GM19023 (cell line): ENCODE data around the gene CEP295NL.
"Not testable (repeated sequence)": the region's sequence is repeated elsewhere in the genome, so short reads cannot be mapped to it uniquely, and the experiment has no call there.

Experiments
- ATAC-seq: cut with Tn5 transposase; IDR thresholded peaks from one replicate; pipeline ENCODE4 v1.9.1; 2021; ENCODE audit warnings: mild to moderate bottlenecking, moderate library complexity; ENCODE audit not compliant: unreplicated experiment

Gene CEP295NL

GRCh38 chr17:78929908-78930775 lies 27.1 kb upstream of the CEP295NL start:
- no peak for ATAC-seq

DNA sequence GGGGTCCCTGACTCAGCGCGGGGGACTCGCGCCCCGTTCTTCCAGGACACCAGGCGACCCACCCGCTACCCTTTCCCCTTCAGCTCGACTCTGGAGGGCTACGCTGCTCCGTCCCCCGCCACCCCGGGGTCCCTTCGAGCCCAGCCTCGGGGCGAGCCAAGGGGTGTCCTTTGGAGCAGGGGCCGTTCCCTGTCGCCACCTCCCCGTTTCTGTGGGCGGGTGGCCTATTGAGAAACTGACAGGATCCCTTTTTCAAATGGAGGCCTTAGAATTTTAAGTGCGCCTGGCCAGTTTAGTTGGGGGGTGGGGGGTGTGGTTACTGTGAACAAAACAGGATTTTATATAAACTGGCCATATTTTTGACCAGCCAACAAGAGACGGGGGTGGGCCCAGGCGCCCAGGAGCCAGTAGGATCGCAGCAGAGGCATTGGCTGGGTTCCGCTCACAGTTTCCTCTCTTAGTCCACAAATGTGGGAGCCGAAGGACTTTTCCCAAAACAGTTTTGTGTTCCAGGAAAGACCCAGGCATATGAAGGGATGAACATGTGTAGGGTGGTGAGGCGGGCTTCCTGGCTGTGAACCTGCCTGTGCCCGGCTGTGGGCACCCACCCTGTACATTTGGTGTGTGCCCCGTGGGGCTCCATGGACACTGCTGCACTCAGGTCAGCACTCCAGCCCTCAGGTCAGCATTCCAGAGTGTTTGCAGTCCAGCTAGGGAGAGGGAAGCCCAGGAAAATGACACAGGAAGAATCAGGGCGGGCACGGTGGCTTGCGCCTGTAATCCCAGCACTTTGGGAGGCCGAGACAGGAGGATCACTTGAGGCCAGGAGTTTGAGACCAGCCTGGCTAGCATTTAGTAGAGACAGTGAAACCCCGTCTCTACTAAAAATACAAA lies 22.9 kb upstream of the CEP295NL start:
- ATAC-seq: no peak

GRCh38 chr17:78925234-78925633 lies 22.2 kb upstream of the CEP295NL start, which contains the start of gene TIMP2:
Gene TIMP2 (minus strand): TSS chr17:78925387. CDS start chr17:78925088, 299 bp downstream.
- no peak for ATAC-seq

DNA sequence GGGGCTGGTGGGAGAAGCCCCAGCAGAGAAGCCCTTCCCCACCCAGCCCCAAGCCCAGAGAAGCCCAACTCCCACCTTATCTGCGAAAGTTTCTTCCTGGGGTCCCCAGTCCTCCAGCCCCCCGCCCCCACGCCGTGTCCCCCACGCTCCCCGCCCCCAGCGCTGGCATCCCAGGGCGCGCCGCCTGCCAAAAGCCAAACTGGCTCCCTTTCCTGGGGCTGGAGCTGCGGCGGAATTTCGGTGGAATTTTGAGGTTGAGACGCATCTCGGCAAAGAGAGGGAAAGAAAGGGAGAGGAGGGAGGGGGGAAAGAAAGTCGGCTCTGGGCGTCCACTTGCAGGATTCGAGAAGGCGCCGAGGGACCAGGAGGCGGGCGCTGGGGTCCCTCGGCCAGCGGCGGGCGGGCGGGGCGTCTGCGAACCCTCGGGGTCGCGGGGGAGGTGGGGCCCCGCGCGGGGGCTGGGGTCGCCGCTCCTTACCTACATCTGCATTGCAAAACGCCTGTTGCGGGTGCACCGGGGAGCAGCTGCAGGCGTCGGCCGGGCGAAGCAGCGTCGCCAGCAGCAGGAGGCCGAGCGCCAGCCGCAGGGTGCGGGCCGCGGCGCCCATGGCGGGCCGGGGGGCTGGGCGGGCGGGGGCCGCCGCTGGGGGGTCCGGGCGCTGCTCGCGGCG lies 21.6 kb upstream of the CEP295NL start:
- no peak for ATAC-seq

DNA sequence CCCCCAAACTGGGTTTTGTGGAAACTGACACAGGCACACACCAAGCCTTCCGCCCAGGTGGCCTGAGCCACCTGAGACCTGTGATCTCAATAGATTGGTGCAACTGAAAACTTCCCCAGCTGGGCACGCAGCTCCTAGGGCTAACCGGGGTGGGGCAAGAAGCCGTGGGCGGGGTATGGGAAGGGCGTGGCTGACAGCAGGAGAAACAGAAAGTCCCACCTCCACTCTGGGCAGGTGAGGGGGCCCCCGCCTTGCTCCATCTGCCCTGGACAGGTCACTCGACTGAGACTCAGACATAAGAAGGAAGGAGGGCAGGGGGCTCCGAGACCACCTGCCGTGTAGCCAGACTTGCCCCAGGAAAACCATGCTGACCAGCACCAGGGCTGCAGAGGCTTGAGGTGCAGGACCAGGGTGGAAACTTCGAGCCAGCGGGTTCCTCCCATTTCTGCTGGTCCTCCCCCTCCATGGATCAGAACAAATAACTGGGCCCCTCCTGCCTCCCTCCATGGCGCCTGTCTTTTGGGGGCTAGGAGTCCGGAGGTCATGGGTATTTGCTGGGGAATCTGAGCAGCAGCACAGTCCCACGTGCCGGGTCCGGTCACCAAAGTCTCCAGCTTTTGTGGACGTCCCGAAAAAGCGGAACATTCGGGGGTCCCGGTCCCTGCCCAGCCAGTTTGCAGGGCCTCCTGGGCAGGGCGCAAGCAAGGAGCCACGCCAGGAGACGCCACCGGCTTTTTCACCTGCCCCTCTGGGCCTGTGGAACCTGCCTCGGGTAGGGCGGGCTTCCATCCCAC lies 20.9 kb upstream of the CEP295NL start:
- ATAC-seq: no peak

- no peak for ATAC-seq
Measured at GRCh38 chr17:78922816-78923498, 20.0 kb upstream of the CEP295NL start.

- no peak for ATAC-seq
Measured at GRCh38 chr17:78921437-78921971, 18.5 kb upstream of the CEP295NL start.

DNA sequence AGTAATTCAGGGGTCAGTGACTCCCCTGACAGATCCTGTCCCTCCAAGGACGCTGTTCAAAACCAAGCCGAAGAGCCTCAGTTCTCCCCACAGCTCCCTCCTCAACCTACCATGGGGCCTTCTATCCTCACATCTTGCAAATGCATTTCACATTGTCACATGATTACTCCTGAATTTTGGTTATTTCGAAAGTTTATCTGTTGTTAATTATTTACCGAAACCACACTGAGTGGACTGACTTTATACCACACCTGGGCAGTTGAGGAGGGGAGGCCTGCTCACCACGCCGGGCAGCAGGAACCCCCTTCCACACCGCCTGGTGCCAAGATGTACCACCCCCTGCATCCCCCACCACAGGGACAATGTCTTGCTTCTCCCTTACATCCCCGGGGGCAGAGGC lies 17.5 kb upstream of the CEP295NL start:
- no peak for ATAC-seq

DNA sequence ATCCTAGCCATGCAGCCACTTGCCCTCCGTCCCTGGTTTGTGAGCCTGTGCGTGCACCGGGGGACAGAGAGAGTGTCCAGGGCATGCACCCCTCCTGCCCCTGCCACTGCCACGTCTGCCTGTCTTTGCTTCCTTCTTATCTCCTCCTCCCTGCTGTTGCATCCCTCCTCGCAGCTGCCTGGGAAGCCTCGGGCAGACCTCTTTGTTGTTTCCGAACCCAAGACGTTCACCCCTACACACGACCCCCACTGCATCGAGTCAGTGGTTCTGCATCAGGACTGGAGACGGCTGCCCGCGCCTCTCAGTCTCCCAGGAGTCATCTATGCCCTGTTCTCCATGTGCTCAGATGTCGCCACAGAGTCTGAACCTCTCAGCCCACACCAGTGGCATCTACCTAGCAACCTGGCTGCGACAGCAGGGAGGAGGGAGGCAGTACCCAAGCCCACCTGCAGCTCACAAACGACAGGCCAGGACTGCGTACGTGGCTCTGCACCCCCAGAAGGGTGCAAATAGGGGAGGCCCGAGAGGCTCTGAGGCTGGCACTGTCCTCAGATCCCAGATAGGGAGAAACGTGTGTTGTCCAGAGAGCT lies 17.0 kb upstream of the CEP295NL start:
- ATAC-seq: no peak

DNA sequence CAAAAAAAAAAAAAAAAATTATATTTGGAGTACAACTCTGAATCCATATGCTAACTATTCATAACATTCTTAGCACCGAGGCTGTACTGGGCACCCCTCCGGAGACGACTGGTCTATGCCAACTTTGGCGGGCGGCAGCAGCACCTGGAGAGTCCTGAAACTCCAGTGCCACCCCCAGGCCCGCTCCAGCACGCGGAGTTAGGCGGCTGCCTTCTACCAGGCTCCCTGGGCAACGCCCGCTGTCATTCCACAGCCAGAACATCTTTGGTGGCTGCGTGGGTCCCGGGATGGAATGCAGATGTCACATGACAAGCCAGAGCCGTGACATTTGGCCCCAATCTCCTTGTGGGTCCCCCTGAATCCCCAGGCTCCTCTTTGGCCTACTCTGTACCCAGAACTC lies 16.0 kb upstream of the CEP295NL start:
- no peak for ATAC-seq

DNA sequence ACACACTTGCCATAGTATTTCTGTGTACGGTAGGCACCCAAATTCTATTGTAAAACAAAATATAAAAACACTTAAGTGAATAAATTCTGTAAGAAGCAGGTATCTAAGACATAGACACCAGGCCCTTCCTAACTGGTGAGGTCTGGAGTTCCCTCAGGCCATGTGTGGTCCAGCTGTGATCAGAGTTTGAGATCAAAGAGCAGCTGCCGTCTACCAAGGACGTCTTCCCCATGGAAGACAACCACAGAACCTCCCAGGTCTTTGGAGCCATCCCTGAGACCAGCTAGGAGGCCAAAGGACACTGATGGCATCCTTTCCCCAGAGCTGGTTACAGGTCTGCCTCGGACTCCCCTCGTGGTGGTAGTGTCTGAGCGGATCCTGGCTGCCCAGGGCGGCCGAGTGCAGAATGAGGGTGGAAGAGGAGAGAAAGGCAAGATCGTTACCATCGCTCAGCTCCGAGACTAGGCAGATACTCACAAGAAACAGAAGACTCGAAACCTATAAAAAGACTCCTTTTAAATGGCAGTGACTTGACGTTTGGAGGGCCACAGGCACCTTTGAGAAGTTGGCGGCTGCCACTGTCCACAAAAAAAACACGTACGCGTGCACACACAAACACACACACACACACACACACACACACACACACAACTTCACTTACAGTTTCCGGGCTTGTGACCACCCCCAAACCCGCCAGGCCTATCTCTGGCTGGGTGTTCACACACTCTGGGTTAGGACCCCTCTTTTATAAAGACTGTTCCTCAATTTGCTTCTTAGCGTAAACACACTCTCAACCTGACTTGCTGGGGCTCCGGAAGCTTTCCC lies 14.7 kb upstream of the CEP295NL start:
- no peak for ATAC-seq

GRCh38 chr17:78915872-78916632 lies 13.1 kb upstream of the CEP295NL start:
- ATAC-seq: no peak

DNA sequence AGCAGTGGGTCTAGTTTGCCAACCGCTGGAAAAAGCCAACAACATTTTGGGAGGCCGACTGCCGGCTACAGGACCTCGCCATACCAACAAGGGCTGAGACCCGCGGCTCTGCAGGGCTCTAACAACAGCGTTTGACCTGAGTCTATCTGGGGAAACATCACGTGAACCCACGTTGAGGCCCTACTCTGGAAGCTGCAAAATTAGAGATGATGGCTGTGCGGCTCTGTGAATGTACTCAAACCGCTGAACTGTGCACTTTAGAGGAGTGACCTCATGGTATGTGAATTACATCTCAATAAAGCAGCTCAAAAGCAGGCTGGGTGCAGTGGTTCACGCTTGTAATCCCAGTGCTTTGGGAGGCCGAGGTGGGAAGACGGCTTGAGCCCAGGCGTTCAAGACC lies 10.1 kb upstream of the CEP295NL start:
- no peak for ATAC-seq

DNA sequence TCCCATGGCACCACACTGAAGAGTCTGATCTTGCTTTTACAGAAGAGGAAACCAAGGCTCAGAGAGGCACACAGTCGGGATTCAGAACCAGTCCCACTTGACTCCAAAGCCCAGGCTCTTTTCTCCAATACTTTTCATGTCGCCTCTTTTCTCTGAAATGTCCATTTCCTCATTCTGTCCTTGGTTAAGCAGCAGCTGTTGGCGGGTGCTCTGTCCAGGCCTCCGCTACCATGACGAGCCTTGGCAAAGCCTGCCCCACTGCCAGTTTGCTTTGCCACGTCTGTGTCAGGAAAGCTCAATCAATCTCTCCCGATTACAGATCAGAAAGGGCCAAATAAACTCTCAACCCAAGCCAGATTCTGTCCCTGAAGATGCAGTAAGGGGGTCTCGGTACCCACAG lies 9.1 kb upstream of the CEP295NL start:
- no peak for ATAC-seq

DNA sequence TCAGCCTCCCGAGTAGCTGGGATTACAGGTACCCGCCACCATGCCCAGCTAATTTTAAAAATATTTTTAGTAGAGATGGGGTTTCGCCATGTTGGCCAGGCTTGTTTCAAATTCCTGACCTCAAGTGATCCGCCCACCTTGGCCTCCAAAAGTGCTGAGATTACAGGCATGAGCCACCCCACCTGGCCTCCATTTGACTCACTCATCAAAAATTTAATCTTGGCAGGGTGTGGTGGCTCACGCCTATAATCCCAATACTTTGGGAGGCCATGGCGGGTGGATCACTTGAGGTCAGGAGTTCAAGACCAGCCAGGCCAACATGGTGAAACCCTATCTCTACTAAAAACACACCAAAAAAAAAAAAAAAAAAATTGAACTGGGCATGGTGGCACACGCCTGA lies 8.5 kb upstream of the CEP295NL start:
- not testable (repeated sequence) for ATAC-seq

DNA sequence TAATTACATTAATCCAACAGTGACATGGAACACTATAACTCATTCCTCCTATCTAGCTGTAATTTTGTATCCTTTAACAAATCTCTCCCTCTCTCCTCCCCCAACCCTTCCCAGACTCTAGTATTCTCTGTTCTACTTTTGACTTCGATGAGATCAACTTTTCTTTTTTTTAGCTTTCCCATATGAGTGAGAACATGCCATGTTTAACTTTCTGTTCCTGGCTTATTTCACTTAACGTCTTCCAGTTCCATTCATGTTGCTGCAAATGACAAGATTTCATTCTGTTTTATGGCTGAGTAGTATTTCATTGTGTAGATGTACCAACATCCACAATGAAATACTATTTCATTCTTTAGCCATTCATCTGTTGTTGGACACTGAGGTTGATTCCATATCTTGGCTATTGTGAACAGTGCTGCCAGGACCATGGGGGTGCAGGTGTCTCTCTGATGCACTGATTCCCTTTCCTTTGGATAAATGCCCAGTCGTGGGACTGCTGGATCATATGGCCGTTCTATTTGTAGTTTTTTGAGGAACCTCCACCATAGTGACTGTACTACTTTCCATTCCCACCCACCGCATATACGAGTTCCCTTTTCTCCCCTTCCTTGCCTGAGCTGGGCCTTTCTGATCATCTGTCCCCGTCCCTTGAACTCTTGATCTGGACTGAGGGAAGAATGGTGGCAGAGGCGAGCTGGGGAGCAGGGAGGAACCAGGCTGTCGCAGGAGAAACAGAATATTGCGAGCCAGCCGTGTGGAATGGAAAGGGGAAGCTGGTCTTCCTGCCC lies 7.7 kb upstream of the CEP295NL start:
- no peak for ATAC-seq

DNA sequence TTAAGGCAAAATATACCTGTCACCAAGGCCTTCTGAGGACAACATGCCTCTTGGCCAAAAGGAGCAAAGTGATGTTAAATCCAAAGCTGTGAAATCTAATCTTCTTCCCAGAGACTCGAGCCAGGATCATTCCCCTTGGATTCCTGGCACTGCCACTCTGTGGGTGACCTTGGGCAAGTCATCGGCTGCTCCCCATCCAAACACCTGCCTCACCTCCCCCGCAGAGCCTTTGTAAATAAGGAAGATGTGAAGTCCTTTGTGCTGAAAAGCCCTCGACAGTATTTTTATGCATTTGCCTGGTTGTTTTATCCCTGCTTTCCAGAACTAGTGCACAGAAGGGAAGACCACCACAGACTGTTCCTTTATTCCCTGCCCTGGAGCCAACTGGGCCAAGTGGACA lies 5.4 kb upstream of the CEP295NL start:
- ATAC-seq: no peak
